GM12864 (cell line): Measurements from ENCODE around the gene LY6G6F.

Source experiments
- DNase-seq: peaks from one replicate; pipeline ENCODE4 v3.0.0-alpha.2; 2011; ENCODE audit warnings: low read depth
- H3K4me3 ChIP-seq: 2 replicates; pipeline ENCODE4 v1.5.1; 2011; ENCODE audit warnings: mild to moderate bottlenecking, low read depth, low read length, control low read depth
- CTCF ChIP-seq: IDR thresholded peaks from 2 replicates; pipeline ENCODE4 v1.5.1; 2011; ENCODE audit warnings: low read depth, mild to moderate bottlenecking, moderate library complexity, low read length, control low read depth, inconsistent platforms; ENCODE audit errors: missing control alignments

Gene LY6G6F

GRCh38 chr6:31713465-31713864 lies 6.8 kb downstream of the LY6G6F start:
- H3K4me3 ChIP-seq, result no peak overlapping the region
- DNase-seq, result no peak
- no peak for TF ChIP-seq CTCF

DNA sequence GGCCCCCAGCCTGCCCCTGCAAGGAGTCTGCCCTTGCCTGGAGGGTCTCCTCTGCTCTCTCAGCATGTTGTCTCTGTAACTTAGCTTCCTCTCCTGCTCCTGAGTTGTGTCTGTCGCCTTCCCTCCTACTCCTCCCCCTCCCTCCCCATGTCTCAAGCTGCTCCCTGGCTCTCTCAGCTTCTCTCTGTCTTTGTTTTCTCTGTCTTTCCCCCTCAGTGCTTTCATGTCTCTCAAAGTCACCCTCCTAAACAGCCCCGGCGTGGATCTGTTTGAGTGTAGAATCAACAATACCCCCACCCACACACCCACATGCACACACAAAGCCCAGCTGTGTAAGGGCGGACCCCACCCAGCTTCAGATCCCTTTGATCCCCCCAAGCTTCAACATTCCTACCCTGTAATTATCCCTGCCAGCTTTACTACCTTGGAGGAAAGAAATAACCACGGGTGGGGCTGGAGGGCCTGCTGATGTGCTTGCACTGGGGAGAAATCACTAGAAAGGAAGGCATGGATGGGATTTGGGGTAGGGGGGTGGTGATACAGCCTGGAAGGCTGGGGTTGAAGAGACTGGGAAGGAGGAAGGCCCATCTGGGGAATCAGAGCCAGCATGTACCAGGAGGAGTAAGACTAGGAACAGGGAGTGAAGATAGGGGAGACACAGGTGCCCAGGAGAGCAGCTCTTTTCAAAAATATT lies 7.5 kb downstream of the LY6G6F start:
- H3K4me3 ChIP-seq, result no peak overlapping the region
- DNase-seq, result no peak
- TF ChIP-seq CTCF, result no peak

DNA sequence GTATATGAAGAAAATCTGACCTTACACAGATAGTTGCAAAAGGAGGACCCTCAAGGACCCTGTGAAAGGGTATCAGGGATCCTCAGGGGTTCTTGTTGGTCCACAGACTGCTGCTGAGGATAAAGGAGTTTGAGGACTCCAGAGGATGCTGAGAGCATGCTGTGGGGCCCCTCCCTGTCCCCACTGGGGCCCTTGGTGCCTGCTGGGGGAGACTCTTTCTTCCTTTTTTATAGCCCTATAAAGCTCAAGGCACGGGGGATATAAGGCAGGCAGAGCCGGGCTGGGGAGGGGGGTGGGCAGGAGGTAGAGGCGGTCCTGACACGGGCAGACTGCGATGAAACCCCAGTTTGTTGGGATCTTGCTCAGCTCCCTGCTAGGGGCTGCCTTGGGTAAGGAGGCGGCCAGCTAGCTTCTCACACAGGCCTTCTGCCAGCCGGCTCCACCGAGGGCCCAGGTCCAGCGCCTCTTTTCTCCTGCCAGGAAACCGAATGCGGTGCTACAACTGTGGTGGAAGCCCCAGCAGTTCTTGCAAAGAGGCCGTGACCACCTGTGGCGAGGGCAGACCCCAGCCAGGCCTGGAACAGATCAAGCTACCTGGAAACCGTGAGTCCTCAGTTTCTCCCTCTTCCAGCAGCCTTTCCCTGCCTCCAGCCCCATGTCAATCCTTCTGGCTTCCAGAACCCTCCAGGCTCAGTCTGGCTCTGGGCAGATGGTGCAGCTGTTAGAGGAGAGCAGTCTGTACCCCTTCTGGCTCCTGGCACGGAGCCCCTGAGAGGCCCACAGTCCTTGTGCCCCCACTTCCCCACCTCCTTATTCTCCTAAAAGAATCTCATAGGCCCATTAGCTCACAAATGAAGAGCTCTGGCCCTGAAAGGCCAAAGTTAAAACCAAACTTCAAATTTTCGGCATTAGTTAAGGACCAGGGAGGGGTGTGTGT lies 8.6 kb downstream of the LY6G6F start, which contains the start of gene LY6G6D:
LY6G6D (plus strand) TSS at position 327 of the 937 bp plus-strand sequence; CDS start at position 335, 8 bp downstream.
- H3K4me3 ChIP-seq, result no peak within 1 kb of the TSS
- TF ChIP-seq CTCF, result no peak
- DNase-seq, result no peak

DNA sequence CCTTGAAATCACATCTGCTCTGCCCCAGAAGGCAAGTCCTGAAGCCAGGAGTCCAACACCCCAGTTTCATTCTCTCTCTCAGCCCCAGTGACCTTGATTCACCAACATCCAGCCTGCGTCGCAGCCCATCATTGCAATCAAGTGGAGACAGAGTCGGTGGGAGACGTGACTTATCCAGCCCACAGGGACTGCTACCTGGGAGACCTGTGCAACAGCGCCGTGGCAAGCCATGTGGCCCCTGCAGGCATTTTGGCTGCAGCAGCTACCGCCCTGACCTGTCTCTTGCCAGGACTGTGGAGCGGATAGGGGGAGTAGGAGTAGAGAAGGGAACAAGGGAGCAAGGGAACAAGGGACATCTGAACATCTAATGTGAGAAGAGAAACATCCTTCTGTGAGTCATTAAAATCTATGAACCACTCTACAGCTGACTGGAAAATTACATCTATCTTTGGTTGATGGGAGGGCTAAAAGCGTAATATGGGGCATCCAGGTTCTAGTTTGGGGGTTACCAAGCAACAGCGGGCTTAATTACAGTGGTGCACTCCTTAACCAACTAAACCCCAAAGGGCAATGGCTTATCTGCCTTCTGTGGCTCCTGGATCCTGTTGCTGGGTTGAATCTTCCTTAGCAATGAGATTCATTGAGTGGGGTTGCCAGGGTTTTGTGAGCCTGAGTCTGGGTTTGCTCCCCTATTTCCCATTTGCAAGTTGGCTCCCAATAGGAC lies 11.0 kb downstream of the LY6G6F start:
- no peak for TF ChIP-seq CTCF
- no peak for DNase-seq
- H3K4me3 ChIP-seq, result no peak overlapping the region

DNA sequence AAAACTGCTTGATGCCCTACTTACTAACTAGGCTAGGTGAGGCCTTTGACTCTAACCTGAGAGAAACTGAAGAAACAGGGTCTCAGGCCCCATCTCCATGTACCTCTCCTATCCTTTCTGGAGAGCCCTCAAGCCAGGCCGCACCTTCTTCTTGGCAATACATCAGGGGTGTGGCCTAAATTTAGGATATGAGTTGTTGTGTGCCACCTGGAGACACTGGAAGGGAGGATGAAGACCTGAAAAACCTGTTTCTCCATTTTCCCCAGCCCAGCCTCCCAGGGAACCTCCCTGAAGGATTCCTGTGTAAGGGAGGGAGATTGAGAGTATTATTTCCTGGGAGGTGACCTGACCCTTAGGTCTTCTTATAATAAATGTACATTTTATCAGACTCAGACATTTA lies 11.6 kb downstream of the LY6G6F start:
- H3K4me3 ChIP-seq, result no peak overlapping the region
- DNase-seq, result no peak
- TF ChIP-seq CTCF, result no peak

DNA sequence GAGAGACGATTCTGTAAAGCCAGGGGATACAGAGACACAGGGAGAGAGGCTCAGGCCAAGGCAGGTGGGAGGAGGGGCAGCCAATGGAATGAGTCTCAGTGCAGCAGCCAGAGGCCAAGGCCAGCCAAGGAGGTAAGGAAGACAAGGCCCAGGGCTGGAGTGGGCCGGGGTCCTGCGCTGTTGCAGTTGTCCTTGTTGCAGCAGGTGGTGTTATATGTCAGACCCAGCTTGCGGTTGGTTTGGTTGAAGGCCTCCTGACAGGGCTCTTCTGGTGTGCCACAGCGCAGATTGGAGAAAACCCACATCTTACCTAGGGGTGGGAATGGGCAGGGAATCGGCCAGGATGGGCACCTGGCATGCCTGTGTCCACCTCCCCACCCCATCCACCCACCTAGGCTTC lies 12.3 kb downstream of the LY6G6F start:
- no peak overlapping the region for H3K4me3 ChIP-seq
- no peak for DNase-seq
- TF ChIP-seq CTCF, result no peak
